Neutrophil (primary cell): ENCODE results near the gene SOX4.

Experiments
- H3K27ac ChIP-seq: fragments of 200-600 bp; sonication (generic); 2 replicates; pipeline ENCODE4 v1.5.1; 2016; ENCODE audit warnings: mild to moderate bottlenecking, moderate library complexity
- H3K27me3 ChIP-seq: fragments of 200-600 bp; sonication (generic); 2 replicates; pipeline ENCODE4 v1.6.0; 2016; ENCODE audit warnings: mild to moderate bottlenecking
- H3K36me3 ChIP-seq: fragments of 200-600 bp; sonication (generic); 2 replicates; pipeline ENCODE4 v1.5.1; 2017
- H3K4me1 ChIP-seq, 2 experiments: fragments of 200-600 bp in 1 of 2; sonication (generic) in 1 of 2; 1 replicate in 1 of 2; 2 replicates in 1 of 2; pipeline versions ENCODE4 v1.5.1 to v1.6.1; 2013 to 2016; ENCODE audit warnings: low read depth in 1 of 2, low read length in 1 of 2, mild to moderate bottlenecking in 1 of 2, moderate library complexity in 1 of 2; ENCODE audit not compliant: control insufficient read depth in 1 of 2, insufficient read depth in 1 of 2
- H3K4me3 ChIP-seq, 2 experiments: fragments of 200-600 bp in 1 of 2; sonication (generic) in 1 of 2; 1 replicate in 1 of 2; 2 replicates in 1 of 2; pipeline ENCODE4 v1.5.1; 2013 to 2016; ENCODE audit warnings: low read depth in 1 of 2, low read length in 1 of 2, mild to moderate bottlenecking in 1 of 2, moderate library complexity in 1 of 2
- H3K9me3 ChIP-seq: fragments of 200-600 bp; sonication (generic); 2 replicates; pipeline ENCODE4 v1.5.1; 2016
- TF ChIP-seq, protein P1 (sequence below): fragments of 200-600 bp; sonication (generic); IDR thresholded peaks from 2 replicates; pipeline ENCODE4 v1.5.1; 2016; ENCODE audit warnings: antibody characterized with exemption

Gene SOX4

DNA sequence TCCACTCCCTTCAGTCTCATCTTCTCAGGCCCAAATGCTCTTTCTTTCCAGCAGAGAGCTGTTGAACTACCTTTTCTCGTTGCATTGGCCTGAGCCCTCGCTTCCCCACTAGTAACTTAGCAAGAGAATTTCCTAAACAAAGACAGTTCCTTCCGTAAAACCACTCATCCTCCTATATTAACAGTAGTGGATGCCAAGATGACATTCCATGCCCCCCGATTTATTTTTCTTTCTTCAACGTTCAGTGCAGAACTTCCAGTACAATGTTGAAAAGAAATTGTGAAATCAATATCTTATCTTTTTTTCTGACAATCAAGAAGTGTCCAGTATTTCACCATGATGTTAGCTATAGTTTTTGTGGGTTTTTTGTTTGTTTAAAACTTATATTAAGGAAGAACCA lies 45.8 kb downstream of the SOX4 start:
- Histone ChIP-seq H3K27me3 (no peaks in the 10 kb centered on the region), H3K36me3 (no peaks in the 10 kb centered on the region)
- TF ChIP-seq, protein P1, sequence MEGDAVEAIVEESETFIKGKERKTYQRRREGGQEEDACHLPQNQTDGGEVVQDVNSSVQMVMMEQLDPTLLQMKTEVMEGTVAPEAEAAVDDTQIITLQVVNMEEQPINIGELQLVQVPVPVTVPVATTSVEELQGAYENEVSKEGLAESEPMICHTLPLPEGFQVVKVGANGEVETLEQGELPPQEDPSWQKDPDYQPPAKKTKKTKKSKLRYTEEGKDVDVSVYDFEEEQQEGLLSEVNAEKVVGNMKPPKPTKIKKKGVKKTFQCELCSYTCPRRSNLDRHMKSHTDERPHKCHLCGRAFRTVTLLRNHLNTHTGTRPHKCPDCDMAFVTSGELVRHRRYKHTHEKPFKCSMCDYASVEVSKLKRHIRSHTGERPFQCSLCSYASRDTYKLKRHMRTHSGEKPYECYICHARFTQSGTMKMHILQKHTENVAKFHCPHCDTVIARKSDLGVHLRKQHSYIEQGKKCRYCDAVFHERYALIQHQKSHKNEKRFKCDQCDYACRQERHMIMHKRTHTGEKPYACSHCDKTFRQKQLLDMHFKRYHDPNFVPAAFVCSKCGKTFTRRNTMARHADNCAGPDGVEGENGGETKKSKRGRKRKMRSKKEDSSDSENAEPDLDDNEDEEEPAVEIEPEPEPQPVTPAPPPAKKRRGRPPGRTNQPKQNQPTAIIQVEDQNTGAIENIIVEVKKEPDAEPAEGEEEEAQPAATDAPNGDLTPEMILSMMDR = no peak

More for the DNA sequence above, 45.8 kb downstream of the SOX4 start:
- Histone ChIP-seq H3K9me3 (no peaks in the 10 kb centered on the region), H3K4me3 (no peak overlapping the region), H3K4me1 (no peaks in the 10 kb centered on the region), H3K27ac (no peak overlapping the region)
